Iris pigment epithelial cell (primary cell): ENCODE data around the gene LRRC28.
A peak's percentile ranks its signal among the peaks of the same experiment; 100 is the strongest.

Experiments used
- DNase-seq: peaks from one replicate; pipeline ENCODE4 v3.0.0-alpha.2; 2011; ENCODE audit warnings: low read depth

LRRC28 gene

DNA sequence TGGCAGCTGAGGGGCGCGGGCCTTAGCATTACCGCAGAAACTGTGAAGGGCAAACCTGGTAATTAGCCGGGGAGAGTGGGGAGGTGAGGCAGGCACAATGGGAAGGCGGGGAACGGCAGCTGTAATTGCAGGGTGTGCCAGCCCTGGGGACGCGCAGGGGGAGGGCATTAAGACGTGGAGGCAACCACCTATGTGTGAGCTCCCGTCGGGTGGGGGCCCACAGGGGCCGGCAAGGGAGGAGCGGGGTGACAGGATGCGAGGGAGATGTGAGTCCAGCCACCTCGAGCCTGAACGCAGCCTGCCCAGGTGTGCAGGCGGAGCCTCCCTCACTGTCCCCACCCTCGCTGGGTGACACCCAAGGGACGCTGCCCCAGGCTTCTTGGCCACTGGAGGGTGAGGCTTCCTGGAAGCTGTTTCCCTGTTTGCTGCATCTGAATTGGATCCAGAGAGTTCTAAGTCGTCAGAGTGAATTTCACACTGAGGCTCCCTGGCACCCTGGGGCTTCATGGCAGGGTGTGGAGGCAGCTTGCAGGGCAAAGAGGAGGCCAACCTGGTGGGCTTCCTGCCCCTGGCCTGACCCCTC, 183.9 kb downstream of the LRRC28 start:
- DNase-seq: no peak

DNA sequence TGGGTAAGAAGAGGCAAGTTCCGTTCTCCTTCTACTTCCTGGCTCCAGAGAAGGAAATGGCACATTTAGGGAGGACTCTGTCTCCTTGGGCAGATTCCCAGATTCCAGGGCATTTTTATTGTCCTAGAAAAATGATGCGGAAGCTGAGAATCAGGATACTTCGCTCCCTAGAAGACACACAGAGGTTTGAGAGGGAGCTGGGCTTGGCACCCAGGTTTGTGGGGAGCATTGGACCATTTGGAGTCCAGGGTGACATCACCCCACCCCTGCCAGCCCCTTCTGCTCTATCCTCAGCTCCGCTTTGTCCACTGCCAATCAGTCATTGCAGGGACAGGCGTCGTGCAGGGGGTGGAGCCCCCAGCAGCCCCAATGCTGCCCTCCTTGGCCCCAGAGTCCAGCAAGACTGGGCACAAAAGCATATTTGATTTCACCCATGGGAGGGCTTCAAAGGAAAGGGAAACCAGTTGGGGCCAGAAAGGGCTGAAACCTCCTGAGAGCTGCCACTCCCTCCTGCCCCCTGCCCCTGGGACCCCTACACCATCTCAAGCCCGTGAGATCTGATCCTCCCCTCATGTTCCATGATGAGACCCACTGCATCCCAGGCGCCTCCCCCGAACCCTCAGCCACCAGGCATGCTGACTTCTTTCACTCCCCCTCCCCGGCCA, 184.7 kb downstream of the LRRC28 start:
- DNase-seq: no peak

DNA sequence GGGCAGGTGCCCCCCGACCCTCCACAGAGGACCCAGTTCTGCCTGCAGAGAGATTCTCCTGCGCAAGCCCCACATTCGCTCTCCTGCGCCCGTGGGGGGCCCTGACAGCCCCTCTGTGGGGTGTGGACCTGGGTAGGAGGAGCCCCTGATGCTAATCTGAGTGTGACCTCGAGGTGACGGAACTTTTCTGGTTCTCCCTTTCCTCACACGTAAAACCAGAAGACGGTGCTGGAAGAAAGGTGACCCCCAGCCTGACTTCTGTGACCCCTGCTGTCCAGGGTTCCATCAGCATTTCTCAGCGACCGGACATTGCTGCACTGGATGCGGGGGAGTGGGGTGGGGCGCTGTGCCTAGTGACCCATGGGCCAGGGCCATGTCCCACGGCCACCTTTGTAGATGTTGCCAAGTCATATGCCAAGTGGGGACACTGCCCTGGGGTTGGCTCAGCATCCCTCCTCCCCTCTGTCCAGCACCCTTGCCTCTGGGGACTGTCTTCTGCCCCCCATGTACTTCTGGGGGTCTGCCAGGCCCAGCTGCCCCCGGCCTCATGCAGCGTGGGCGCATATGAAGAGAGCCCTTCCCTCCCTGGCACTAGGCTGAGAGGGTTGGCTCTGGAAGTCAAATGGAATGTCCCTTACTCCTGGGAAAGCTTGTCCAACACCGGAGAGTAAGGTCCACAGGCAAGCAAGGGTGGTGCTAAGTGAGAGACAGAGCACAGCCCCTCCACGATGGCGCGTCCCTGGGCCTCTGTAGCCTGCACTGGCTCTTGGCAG, 185.4 kb downstream of the LRRC28 start:
- DNase-seq: no peak

DNA sequence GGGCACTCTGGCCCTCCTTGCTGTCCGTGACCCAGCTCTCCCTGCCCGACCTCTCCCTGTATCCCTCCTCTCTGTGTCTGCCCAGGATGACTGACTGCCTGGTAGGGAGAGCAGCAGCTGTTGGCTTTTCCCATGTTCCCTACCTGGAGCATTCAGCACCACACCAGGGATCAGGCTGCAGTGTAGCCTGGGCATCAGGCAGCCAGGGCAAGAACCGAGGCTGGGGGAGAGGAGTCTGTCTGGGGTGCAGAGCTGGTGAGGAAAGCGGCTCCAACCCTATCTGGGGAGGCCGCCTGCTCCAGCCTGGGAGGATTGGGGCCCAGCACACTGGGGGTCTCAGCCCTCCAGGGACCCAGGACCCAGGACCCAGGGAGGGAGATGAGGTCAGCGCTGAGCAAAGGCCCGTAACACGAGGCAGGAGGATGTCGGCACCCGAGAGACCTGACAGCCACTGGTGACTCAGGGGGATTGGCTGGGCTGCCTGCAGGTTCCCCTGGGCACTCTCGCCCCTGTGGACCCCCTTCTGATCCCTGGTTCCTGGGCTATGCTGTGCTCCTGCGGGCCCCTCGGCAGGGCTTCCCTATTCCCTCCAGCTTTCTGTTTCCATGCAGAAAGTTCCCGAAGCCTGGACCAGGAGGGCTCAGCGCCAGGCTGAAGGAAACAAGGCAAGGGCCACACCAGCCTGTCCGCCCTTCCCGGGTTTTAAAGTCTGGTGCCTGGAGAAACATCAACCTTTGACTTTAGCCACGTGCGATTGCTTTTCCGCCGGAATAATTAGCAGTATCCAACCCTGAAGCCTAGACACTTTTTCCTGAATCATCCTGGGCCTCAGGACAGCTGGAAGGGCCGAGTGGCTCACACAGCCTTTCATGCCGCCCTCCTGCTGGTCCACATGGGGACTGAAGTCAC, 186.3 kb downstream of the LRRC28 start:
- no peak for DNase-seq

DNA sequence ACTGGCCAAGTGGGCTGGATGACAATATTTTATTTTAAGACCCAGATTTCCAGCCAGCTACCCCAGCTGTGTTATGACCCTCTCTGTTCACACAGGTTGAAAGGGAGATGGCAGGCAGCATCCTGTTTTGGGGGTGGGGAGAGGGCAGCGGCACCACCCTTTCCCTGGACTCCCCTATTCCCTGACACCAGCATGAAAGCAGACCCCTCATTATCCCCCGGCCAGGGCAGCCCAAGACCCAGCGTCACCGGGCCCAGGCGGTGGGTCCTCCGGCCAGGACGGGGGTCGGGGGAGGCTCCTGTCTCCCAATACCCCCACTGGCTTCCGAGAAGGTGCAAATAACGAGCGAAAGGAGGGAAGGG, 186.9 kb downstream of the LRRC28 start:
- no peak for DNase-seq

DNA sequence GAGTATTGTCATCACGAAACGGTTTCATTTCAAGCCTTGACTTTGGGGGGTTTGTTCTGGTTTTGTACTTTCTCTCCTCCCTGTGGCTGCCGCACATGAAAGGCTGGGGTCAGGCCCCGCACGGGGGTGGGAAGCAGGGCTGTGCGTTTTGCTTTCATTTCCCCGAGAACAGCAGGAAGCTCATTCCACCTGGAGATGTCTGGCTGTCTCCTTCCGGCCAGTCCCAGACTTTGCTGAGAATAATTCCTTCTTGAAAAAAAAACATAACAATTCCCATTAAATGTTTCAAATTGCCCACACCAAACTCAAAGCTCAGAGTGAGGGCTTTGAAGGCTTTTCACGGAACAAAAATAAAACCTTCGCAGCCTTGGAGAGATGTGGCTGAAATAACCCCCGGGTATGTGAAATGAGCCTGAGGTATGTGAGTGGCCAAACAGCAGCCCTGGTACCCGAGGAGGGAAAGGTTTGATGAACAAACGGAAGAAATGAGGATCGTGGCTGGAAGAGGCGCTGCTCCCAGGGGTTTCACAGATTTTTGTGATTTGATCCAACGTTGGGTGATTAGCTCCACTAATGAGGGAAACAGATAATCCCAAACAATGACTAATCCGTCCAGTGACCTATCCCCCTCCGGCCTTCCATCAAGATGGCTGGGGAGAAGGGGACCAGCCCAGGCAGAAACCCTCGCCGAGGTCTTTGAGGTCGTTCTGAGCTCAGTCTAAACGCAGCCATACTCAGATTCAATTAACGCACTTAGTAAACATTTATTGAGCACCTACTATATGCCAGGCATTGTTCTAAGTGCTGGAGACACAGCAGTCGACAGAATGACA, 187.6 kb downstream of the LRRC28 start:
- DNase-seq: peak; percentile 36

DNA sequence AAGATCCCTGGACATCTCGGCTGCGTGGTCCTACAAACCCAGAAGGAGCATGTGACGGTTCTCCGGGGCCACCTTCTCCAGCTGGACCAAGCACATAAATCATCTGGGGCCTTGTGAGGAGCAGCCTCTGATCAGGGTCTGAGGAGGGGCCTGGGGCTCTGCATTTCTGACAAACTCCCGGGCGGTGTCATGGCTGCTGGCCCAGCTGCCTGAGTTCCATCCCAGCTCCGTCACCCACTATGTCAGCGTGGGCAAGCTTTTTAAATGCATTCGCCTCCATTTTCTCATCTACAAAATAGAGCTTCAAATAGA, 188.2 kb downstream of the LRRC28 start:
- no peak for DNase-seq

DNA sequence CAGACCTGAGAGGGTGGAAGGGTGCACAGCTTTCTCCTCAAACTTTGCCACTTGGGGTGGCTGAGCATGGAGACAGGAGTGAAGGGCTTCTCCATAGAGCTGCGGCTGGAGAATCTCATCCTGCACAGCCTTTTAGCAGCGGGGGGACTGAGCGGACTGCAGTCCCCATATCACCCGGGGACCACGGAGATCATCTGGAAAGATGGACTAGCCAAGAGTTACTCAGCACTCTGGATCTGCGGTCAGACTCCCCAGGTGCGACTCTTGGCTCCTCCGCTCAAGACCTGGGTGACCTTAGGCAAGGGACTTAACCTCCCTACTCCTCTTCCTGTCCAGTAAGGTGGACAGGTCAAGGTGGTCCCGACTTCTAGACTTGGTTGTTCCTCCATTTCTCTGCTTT, 188.7 kb downstream of the LRRC28 start:
- no peak for DNase-seq
